Calu3 (cell line): ENCODE measurements around the gene TMEM161A. TPM values are rescaled to one million over a fixed set of nuclear protein-coding genes. Genes with fewer than 3 reads are reported as not detected.

ENCODE experiments used
- BruUV-seq: library from RNA; stranded (reverse); fragments of 400-500 nt; replicated peaks from 2 replicates; lab custom pipeline; 2021; lab: Mats Ljungman, UMichigan
- CTCF ChIA-PET: fragments of 300-600 bp; sonication (Branson Sonifier 250); formaldehyde crosslinking; loops from one replicate; lab custom pipeline; 2022; ENCODE audit warnings: antibody characterized with exemption; lab: Charles Lee
- DNase-seq: peaks from one replicate; pipeline ENCODE4 v3.0.0; 2022
- H3K27ac Mint-ChIP-seq: one replicate; pipeline ENCODE4 v1.8.0; 2022; ENCODE audit warnings: mixed read lengths; ENCODE audit not compliant: unreplicated experiment
- H3K27me3 Mint-ChIP-seq: one replicate; pipeline ENCODE4 v1.8.0; 2022; ENCODE audit warnings: mixed read lengths; ENCODE audit not compliant: unreplicated experiment
- H3K36me3 Mint-ChIP-seq: one replicate; pipeline ENCODE4 v1.8.0; 2022; ENCODE audit warnings: mild to moderate bottlenecking, moderate library complexity, mixed read lengths; ENCODE audit not compliant: insufficient read depth, unreplicated experiment
- H3K4me1 Mint-ChIP-seq: one replicate; pipeline ENCODE4 v1.8.0; 2022; ENCODE audit warnings: mild to moderate bottlenecking, low read depth, mixed read lengths; ENCODE audit not compliant: unreplicated experiment
- H3K4me3 Mint-ChIP-seq: one replicate; pipeline ENCODE4 v1.8.0; 2022; ENCODE audit warnings: mild to moderate bottlenecking, low read depth, moderate library complexity, mixed read lengths; ENCODE audit not compliant: unreplicated experiment
- H3K9me3 Mint-ChIP-seq: one replicate; pipeline ENCODE4 v1.8.0; 2022; ENCODE audit warnings: low read depth, mixed read lengths; ENCODE audit not compliant: unreplicated experiment
- intact Hi-C: fragments of 100-400 bp; cut with micrococcal nuclease; formaldehyde crosslinking; loops from one replicate; pipeline ENCODE4 v1.10.0; 2022; ENCODE audit not compliant: unreplicated experiment
- total RNA-seq: library from RNA; stranded (reverse); gene quantifications from 2 replicates; pipeline ENCODE4 v1.2.3, GENCODE V29; 2022
- TF ChIP-seq, protein P1 (sequence below): fragments of 200-600 bp; IDR thresholded peaks from one replicate; pipeline ENCODE4 v1.8.0; 2022; ENCODE audit warnings: antibody characterized with exemption; ENCODE audit not compliant: unreplicated experiment

TMEM161A gene
- total RNA-seq, 1 experiment from 2014 or later = 28.9 TPM

DNA sequence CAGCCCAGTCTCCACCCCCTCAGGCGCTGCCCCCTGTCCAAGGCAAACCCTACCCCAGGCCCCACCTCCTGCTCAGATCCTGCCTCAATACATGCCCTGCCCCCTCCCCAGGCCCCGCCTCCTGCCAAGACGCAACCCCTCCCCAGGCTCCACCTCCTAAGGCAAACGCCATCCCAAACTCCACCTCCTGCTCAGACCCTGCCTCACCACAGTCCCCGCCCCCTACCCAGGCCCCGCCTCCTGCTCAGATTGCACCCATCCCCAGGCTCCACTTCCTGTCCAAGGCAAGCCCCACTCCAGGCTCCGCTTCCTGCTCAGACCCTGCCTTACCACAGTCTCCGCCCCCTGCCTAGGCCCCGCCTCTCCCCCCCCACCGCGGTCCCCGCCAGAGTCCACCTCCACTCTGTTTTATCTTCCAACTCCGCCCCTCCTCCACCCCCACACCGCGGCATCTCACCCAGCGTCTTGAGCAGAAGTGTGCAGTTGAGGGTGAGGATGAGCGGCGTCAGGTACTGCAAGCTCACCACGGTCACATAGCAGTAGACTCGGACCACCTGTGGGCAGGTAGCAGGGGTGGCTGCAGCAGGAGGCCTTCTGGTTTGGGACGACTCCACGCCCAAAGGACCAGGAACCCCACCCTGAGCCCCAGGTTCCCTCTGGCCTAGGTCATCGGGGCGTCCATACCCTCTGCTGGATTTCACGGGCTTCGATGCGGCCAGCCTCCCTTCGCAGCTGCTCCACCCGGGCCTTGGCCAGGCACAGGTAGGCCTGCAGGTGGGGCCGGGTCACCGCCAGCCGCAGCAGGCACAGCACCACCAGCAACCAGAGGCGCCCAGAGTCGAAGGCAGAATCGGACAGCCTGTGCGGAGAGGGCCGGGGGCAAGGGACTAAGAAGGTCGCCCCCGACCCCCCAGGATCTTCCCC, 17.7 kb downstream of the TMEM161A start:
- intact Hi-C loops = no loop called here
- Mint-ChIP-seq H3K27me3 (no peaks in the 10 kb centered on the region), H3K27ac (no peak overlapping the region), H3K4me1 (no peaks in the 10 kb centered on the region), H3K4me3 (no peak overlapping the region), H3K36me3 (peaks cover 6% of the 10 kb centered on the region), H3K9me3 (no peaks in the 10 kb centered on the region)
- TF ChIP-seq, protein P1, sequence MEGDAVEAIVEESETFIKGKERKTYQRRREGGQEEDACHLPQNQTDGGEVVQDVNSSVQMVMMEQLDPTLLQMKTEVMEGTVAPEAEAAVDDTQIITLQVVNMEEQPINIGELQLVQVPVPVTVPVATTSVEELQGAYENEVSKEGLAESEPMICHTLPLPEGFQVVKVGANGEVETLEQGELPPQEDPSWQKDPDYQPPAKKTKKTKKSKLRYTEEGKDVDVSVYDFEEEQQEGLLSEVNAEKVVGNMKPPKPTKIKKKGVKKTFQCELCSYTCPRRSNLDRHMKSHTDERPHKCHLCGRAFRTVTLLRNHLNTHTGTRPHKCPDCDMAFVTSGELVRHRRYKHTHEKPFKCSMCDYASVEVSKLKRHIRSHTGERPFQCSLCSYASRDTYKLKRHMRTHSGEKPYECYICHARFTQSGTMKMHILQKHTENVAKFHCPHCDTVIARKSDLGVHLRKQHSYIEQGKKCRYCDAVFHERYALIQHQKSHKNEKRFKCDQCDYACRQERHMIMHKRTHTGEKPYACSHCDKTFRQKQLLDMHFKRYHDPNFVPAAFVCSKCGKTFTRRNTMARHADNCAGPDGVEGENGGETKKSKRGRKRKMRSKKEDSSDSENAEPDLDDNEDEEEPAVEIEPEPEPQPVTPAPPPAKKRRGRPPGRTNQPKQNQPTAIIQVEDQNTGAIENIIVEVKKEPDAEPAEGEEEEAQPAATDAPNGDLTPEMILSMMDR = no peak
- DNase-seq = no peak
- BruUV-seq = no TSS peak
- CTCF ChIA-PET = no interaction called here

DNA sequence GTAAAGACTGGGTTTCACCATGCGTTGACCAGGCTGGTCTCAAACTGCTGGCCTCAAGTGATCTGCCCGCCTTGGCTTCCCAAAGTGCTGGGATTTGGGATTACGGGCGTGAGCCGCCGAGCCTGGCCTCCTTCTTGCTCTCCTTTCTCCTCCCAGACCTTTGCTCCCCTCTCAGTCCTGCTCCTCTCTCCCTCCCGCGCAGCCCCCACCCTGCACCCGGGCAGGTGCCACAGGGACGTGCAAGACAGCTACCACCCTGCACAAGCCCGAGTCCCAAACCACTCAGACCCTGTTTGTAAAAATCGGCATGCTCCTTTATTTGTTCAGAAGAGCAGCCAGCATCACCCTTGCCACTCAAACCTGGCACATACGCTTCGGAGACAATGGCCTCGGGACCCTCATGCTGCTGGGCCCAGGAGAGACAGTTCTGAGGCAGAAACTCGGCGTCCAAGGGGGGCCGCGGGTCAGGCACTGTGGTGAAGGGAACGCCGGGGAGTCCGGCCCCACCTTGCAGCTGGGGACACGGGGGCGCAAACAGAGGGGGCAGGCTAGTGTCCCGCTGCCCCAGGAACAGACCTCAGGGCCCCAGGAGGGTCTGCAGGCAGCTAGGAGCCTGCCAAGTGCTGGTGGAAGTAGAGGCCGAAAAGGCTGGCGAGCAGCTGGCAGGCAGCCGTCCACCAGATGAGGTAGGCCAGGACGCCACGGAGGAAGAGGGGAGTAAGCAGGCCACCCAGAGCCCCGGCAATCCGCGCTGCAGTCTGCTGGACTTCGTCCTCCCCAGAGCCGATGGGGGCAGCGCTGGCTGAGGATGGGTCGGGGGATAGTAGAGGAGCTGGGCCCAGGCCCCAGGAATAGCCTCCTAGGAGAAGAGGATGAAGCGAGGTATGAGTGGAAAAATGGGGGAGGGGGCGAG, 18.7 kb downstream of the TMEM161A start:
- Mint-ChIP-seq H3K4me1 (no peaks in the 10 kb centered on the region), H3K27me3 (no peaks in the 10 kb centered on the region), H3K27ac (no peak overlapping the region), H3K9me3 (no peaks in the 10 kb centered on the region), H3K4me3 (no peak overlapping the region), H3K36me3 (peaks cover 6% of the 10 kb centered on the region)
- DNase-seq = no peak
- CTCF ChIA-PET = no interaction called here
- intact Hi-C loops = no loop called here
- no TSS peak for BruUV-seq
- TF ChIP-seq, protein P1 = no peak

DNA sequence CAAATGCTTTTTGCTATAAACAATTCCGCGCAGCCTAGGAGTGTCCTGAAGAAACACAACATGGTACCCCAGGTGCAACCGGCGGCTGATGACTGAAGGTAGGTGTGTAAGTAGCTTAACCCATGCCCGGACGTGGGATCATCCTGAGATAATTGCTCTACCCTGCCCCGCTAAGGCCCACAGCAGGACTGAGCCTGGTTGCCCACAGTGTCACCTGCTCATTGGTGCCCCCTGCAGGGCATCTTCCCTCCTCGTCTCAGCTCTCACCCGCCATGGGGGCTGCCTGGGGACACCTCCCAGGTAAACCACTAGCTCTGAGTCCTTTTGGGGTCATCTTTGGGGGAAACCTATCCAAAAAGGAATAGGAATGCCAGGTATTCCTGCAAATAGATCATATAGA, 22.3 kb downstream of the TMEM161A start:
- intact Hi-C loops = no loop called here
- H3K4me3 Mint-ChIP-seq = no peak overlapping the region
- H3K9me3 Mint-ChIP-seq = no peaks in the 10 kb centered on the region
- DNase-seq = peak; percentile 15
- TF ChIP-seq, protein P1 = peak; percentile 35
- no peaks in the 10 kb centered on the region for H3K27me3 Mint-ChIP-seq
- CTCF ChIA-PET = interaction anchor here (0.7 kb wide), 1 partner anchor 9 kb away, joined by 4 read pairs; no protein-coding TSS in a partner anchor
- BruUV-seq = no TSS peak
- H3K4me1 Mint-ChIP-seq = no peaks in the 10 kb centered on the region
- H3K36me3 Mint-ChIP-seq = peaks cover 6% of the 10 kb centered on the region
- H3K27ac Mint-ChIP-seq = no peak overlapping the region

DNA sequence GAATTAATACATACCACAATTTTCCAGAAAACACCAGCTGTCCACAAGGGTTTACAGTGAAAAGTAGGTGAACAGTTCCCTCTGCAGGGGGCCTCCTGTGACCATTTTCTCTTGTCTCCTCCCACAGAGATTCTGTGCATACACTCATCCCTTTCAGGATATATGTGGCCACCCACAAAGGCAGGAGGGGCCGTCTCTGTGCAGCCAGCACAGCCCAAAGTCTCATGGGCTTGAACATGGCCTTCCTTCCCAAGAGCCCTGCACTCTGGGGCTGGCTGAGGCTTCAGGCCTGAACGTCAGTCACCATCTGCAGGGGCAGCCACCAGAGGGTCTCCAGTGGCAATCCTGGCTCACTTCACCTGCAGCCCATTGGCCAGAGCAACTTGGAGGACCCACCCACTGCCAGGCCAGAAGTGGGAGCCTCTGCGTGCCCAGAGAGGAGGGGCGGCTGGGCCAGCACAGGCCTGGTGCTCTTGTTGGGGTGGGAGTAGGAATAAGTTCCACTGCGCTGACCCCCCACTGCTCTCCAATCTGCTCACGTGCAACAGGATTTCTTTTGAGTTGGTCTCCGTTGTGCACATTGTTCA, 25.1 kb downstream of the TMEM161A start:
- CTCF ChIA-PET = interaction anchor here (0.7 kb wide), 1 partner anchor 45 kb away, joined by 6 read pairs; no protein-coding TSS in a partner anchor
- no TSS peak for BruUV-seq
- intact Hi-C loops = no loop called here
- no peak overlapping the region for H3K27ac Mint-ChIP-seq
- no peaks in the 10 kb centered on the region for H3K27me3 Mint-ChIP-seq
- no peak for DNase-seq
- no peak overlapping the region for H3K4me3 Mint-ChIP-seq
- peaks cover 5% of the 10 kb centered on the region for H3K36me3 Mint-ChIP-seq
- TF ChIP-seq, protein P1 = no peak
- H3K9me3 Mint-ChIP-seq = no peaks in the 10 kb centered on the region
- H3K4me1 Mint-ChIP-seq = no peaks in the 10 kb centered on the region
